DMS53 treated with DMSO at 0.1 percent for 48 hours (cell line): ENCODE results near the gene CCDC160.
"Not testable (repeated sequence)": the region's sequence is repeated elsewhere in the genome, so short reads cannot be mapped to it uniquely, and the experiment has no call there.

Source experiments
- DNase-seq: peaks from one replicate; lab custom pipeline; 2025; ENCODE audit not compliant: unreplicated experiment; lab: John Stamatoyannopoulos, UW

The CCDC160 gene

GRCh38 chrX:134236626-134237614 is at the start of gene CCDC160:
Gene CCDC160, plus strand, starts transcription at chrX:134237182. Its CDS starts 7,619 bp downstream, at chrX:134244801.
- no peak for DNase-seq

- no peak for DNase-seq
Observed at GRCh38 chrX:134191281-134191680, 45.7 kb upstream of the CCDC160 start.

GRCh38 chrX:134194915-134195314 is 42.1 kb upstream of the CCDC160 start:
- no peak for DNase-seq

GRCh38 chrX:134202561-134202960 is 34.4 kb upstream of the CCDC160 start:
- no peak for DNase-seq

- no peak for DNase-seq
Observed at GRCh38 chrX:134206221-134206620, 30.8 kb upstream of the CCDC160 start.

GRCh38 chrX:134210465-134210864 is 26.5 kb upstream of the CCDC160 start:
- no peak for DNase-seq

GRCh38 chrX:134235236-134235635 is 1.7 kb upstream of the CCDC160 start:
- no peak for DNase-seq

- DNase-seq, result not testable (repeated sequence)
Observed at GRCh38 chrX:134238144-134238543, 1.2 kb downstream of the CCDC160 start.

GRCh38 chrX:134239016-134239415 is 2.0 kb downstream of the CCDC160 start:
- no peak for DNase-seq

- DNase-seq, result no peak
Observed at GRCh38 chrX:134240209-134240608, 3.2 kb downstream of the CCDC160 start.

- no peak for DNase-seq
Observed at GRCh38 chrX:134241960-134242619, 5.1 kb downstream of the CCDC160 start.

- DNase-seq, result no peak
Observed at GRCh38 chrX:134244043-134244442, 7.1 kb downstream of the CCDC160 start.

- DNase-seq, result no peak
Observed at GRCh38 chrX:134246282-134246681, 9.3 kb downstream of the CCDC160 start.

- no peak for DNase-seq
Observed at GRCh38 chrX:134247492-134247891, 10.5 kb downstream of the CCDC160 start.

GRCh38 chrX:134249241-134249640 is 12.3 kb downstream of the CCDC160 start:
- DNase-seq, result no peak

- no peak for DNase-seq
Observed at GRCh38 chrX:134251241-134251640, 14.3 kb downstream of the CCDC160 start.

GRCh38 chrX:134254511-134254910 is 17.5 kb downstream of the CCDC160 start:
- DNase-seq, result no peak

- DNase-seq, result no peak
Observed at GRCh38 chrX:134255555-134255954, 18.6 kb downstream of the CCDC160 start.

GRCh38 chrX:134256684-134257083 is 19.7 kb downstream of the CCDC160 start:
- no peak for DNase-seq

GRCh38 chrX:134258202-134258601 is 21.2 kb downstream of the CCDC160 start:
- DNase-seq, result no peak

- DNase-seq, result not testable (repeated sequence)
Observed at GRCh38 chrX:134285934-134286333, 49.0 kb downstream of the CCDC160 start.

- DNase-seq, result no peak
Observed at GRCh38 chrX:134287346-134287745, 50.4 kb downstream of the CCDC160 start.
